B cell (primary cell): Measurements from ENCODE around the gene LONP1. TPM values are rescaled to one million over a fixed set of nuclear protein-coding genes. Genes with fewer than 3 reads are reported as not detected.

ENCODE experiments used
- ATAC-seq: fragments of 200-7000 bp; cut with Tn5 transposase; one replicate; pipeline ENCODE4 v1.10.0; 2021; ENCODE audit warnings: low read depth, mild to moderate bottlenecking, moderate number of reproducible peaks, moderate library complexity
- CTCF ChIA-PET: fragments of 350-600 bp; sonication (Branson Sonifier 250); formaldehyde crosslinking; loops from one replicate; lab custom pipeline; 2021; ENCODE audit warnings: antibody characterized with exemption, inconsistent platforms; lab: Charles Lee
- POLR2A ChIA-PET: fragments of 350-600 bp; sonication (Branson Sonifier 250); formaldehyde crosslinking; loops from one replicate; lab custom pipeline; 2021; ENCODE audit warnings: antibody characterized with exemption; lab: Charles Lee
- DNase-seq: peaks from one replicate; pipeline ENCODE4 v3.0.0; 2013
- H2AFZ ChIP-seq: 2 replicates; pipeline ENCODE4 v1.6.1; 2012; ENCODE audit warnings: mild to moderate bottlenecking, low read depth, low read length; ENCODE audit not compliant: insufficient read depth, poor library complexity, severe bottlenecking
- H3K27ac ChIP-seq, 2 donors: 1 replicate in 1 of 2; 2 replicates in 1 of 2; pipeline ENCODE4 v1.5.1; 2012 to 2013; ENCODE audit warnings: low read length in 2 of 2, mild to moderate bottlenecking in 2 of 2, moderate library complexity in 1 of 2
- H3K27me3 ChIP-seq, 4 experiments: fragments of 200-600 bp in 1 of 4; sonication (generic) in 1 of 4; replicated peaks in 1 of 4; 1 replicate in 2 of 4; 2 replicates in 2 of 4; pipeline versions ENCODE4 v1.6.1 to v1.7.0; 2013 to 2016; ENCODE audit warnings: low read length in 3 of 4, mild to moderate bottlenecking in 2 of 4, mixed read lengths in 1 of 4, moderate library complexity in 1 of 4; ENCODE audit not compliant: insufficient read depth in 4 of 4, control insufficient read depth in 3 of 4; ENCODE audit errors: control extremely low read depth in 1 of 4
- H3K36me3 ChIP-seq, 2 experiments: replicated peaks in 1 of 2; 1 replicate in 1 of 2; 2 replicates in 1 of 2; pipeline versions ENCODE4 v1.6.1 to v1.7.1; 2013; ENCODE audit warnings: low read length in 1 of 2; ENCODE audit not compliant: insufficient read depth in 2 of 2, control insufficient read depth in 1 of 2; ENCODE audit errors: control extremely low read depth in 1 of 2, extremely low read depth in 1 of 2
- H3K4me1 ChIP-seq, 2 donors: fragments of 200-600 bp in 1 of 2; sonication (generic) in 1 of 2; 1 replicate in 1 of 2; 2 replicates in 1 of 2; pipeline versions ENCODE4 v1.5.1 to v1.6.1; 2013 to 2017; ENCODE audit warnings: low read length in 2 of 2; ENCODE audit not compliant: control insufficient read depth in 2 of 2, insufficient read depth in 2 of 2
- H3K4me2 ChIP-seq: replicated peaks from 2 replicates; pipeline ENCODE3; 2012; ENCODE audit warnings: mild to moderate bottlenecking, low read depth, low read length; ENCODE audit not compliant: poor library complexity, severe bottlenecking
- H3K4me3 ChIP-seq, 5 experiments: fragments of 200-600 bp in 1 of 5; sonication (generic) in 1 of 5; 1 replicate in 3 of 5; 2 replicates in 2 of 5; pipeline versions ENCODE4 v1.5.1 to v1.7.0; 2011 to 2016; ENCODE audit warnings: low read length in 4 of 5, mild to moderate bottlenecking in 4 of 5, low read depth in 2 of 5, control low read depth in 1 of 5, moderate library complexity in 1 of 5; ENCODE audit not compliant: insufficient read depth in 1 of 5; ENCODE audit errors: control extremely low read depth in 1 of 5, extremely low read depth in 1 of 5
- H3K79me2 ChIP-seq: fragments of 200-600 bp; sonication (generic); one replicate; pipeline ENCODE4 v1.6.0; 2016; ENCODE audit warnings: low read length; ENCODE audit not compliant: control insufficient read depth, insufficient read depth
- H3K9ac ChIP-seq: fragments of 200-600 bp; sonication (generic); 2 replicates; pipeline ENCODE4 v1.6.1; 2017; ENCODE audit warnings: mild to moderate bottlenecking, low read length, moderate library complexity
- H3K9me3 ChIP-seq, 3 donors: one replicate each; pipeline versions ENCODE4 v1.6.1 to v1.7.1; 2013; ENCODE audit warnings: low read length in 2 of 3; ENCODE audit not compliant: control insufficient read depth in 2 of 3, insufficient read depth in 1 of 3; ENCODE audit errors: control extremely low read depth in 1 of 3
- H4K20me1 ChIP-seq: 2 replicates; pipeline ENCODE4 v1.6.0; 2012; ENCODE audit warnings: mild to moderate bottlenecking, low read length; ENCODE audit not compliant: insufficient read depth, control insufficient read depth, poor library complexity, severe bottlenecking
- H3K27ac Mint-ChIP-seq: one replicate; pipeline ENCODE4 v1.8.0; 2021; ENCODE audit warnings: mixed read lengths
- H3K27me3 Mint-ChIP-seq: one replicate; pipeline ENCODE4 v1.8.0; 2021; ENCODE audit warnings: mixed read lengths
- H3K4me1 Mint-ChIP-seq: one replicate; pipeline ENCODE4 v1.8.0; 2021; ENCODE audit warnings: mixed read lengths
- H3K4me3 Mint-ChIP-seq: one replicate; pipeline ENCODE4 v1.8.0; 2021; ENCODE audit warnings: mixed read lengths
- H3K9me3 Mint-ChIP-seq: one replicate; pipeline ENCODE4 v1.8.0; 2022; ENCODE audit warnings: mixed read lengths; ENCODE audit not compliant: insufficient read depth
- CTCF ChIP-seq: fragments of 200-600 bp; IDR thresholded peaks from one replicate; pipeline ENCODE4 v1.8.0; 2022; ENCODE audit warnings: antibody characterized with exemption, mild to moderate bottlenecking
- EZH2 ChIP-seq: IDR thresholded peaks from 2 replicates; pipeline ENCODE4 v1.6.1; 2012; ENCODE audit warnings: borderline replicate concordance, low read depth, mild to moderate bottlenecking, moderate library complexity, low read length; ENCODE audit not compliant: insufficient read depth, poor library complexity, severe bottlenecking
- WGBS: methylation state at CpG from one replicate; pipeline ENCODE4 v1.1.5; 2013; ENCODE audit warnings: missing lambda C conversion rate; ENCODE audit not compliant: insufficient coverage; 5-methylcytosine and 5-hydroxymethylcytosine counted together
- intact Hi-C: fragments of 100-400 bp; cut with micrococcal nuclease; formaldehyde crosslinking; loops from one replicate; pipeline ENCODE4 v1.10.0; 2022
- polyA plus RNA-seq: library from polyadenylated mRNA; depleted of rRNA; stranded (reverse); fragments of >200 nt; gene quantifications from 2 replicates; pipeline ENCODE4 v1.2.3, GENCODE V29; 2012
- total RNA-seq, 2 donors: library from RNA; stranded (reverse); fragments of 120-200 nt in 1 of 2; gene quantifications; 1 replicate in 1 of 2; 2 replicates in 1 of 2; pipeline versions ENCODE4 v1.2.3 to v1.2.4, GENCODE V29; 2013 to 2022

Gene LONP1
- total and polyA plus RNA-seq, 2 donors (not counting 1 experiment from before 2014, with no cell fraction given) = 60.1 to 67.2 TPM

GRCh38 chr19:5727453-5728050, 7.6 kb upstream of the LONP1 start:
- 92% methylated on average over 2 of the region's 4 CpGs for WGBS
- POLR2A ChIA-PET = no interaction called here
- Histone ChIP-seq H3K9me3 (peaks cover 0 to 4% (median 0%) of the 10 kb centered on the region in 3 donors), H3K36me3 (no peaks in the 10 kb centered on the region), H3K4me1 (no peaks in the 10 kb centered on the region), H3K79me2 (no peaks in the 10 kb centered on the region), H3K9ac (no peak overlapping the region), H4K20me1 (no peaks in the 10 kb centered on the region), H2AFZ (no peak overlapping the region), H3K4me2 (no peak overlapping the region), H3K27me3 (no peaks in the 10 kb centered on the region), H3K4me3 (no peak overlapping the region), H3K27ac (no peak overlapping the region)
- Mint-ChIP-seq H3K4me3 (no peak overlapping the region), H3K9me3 (no peaks in the 10 kb centered on the region), H3K4me1 (no peaks in the 10 kb centered on the region), H3K27me3 (peaks cover 10% of the 10 kb centered on the region), H3K27ac (no peak overlapping the region)
- TF ChIP-seq CTCF = no peak
- TF ChIP-seq EZH2 = no peak
- ATAC-seq (no peak), DNase-seq (no peak)
- intact Hi-C loops = no loop called here
- CTCF ChIA-PET = no interaction called here

GRCh38 chr19:5719274-5719960, 529 bp downstream of the LONP1 start:
- H3K27ac Mint-ChIP-seq = peak overlapping the region; percentile 99
- peaks cover 0 to 6% of the 10 kb centered on the region in 2 experiments for H3K36me3 ChIP-seq
- ChIA-PET CTCF (interaction anchor here (1.7 to 4.2 kb wide), 2 partner anchors 29 to 33 kb away, joined by 10 to 31 read pairs; partner anchors contain the start of gene RPL36), POLR2A (interaction anchor here (1.2 to 2.4 kb wide), 6 partner anchors 30 to 995 kb away, joined by 4 to 10 read pairs (median 4); partner anchors contain the start of genes DPP9, RPL36, SAFB and SAFB2)
- H3K4me2 ChIP-seq = peak overlapping the region; percentile 94
- H3K9me3 Mint-ChIP-seq = no peaks in the 10 kb centered on the region
- no peaks in the 10 kb centered on the region for H3K27me3 Mint-ChIP-seq
- no peaks in the 10 kb centered on the region for H3K27me3 ChIP-seq
- H2AFZ ChIP-seq = peak overlapping the region; percentile 88
- H3K27ac ChIP-seq = peak overlapping the region; percentile 87 to 98
- peaks cover 47% of the 10 kb centered on the region for H3K79me2 ChIP-seq
- H3K4me3 ChIP-seq = peak overlapping the region; percentile 72 to 95 (median 84)
- peak overlapping the region; percentile 92 for H3K9ac ChIP-seq
- peaks cover 26% of the 10 kb centered on the region for H4K20me1 ChIP-seq
- WGBS = under 1% methylated on average over 58 of the region's 58 CpGs
- TF ChIP-seq EZH2 = no peak
- no peak for TF ChIP-seq CTCF
- ATAC-seq (no peak), DNase-seq (no peak)
- peaks cover 12 to 26% of the 10 kb centered on the region in 2 donors for H3K4me1 ChIP-seq
- H3K4me1 Mint-ChIP-seq = peaks cover 27% of the 10 kb centered on the region
- H3K9me3 ChIP-seq = peaks cover 0 to 8% (median 0%) of the 10 kb centered on the region in 3 donors
- peak overlapping the region; percentile 95 for H3K4me3 Mint-ChIP-seq
- intact Hi-C loops = no loop called here
